ENCODE data around the gene AGRP.

GRCh38 chr16:67471758-67472384 is 11.5 kb downstream of the AGRP start:
- TF ChIP-seq CTCF (IDR thresholded peaks at IDR 0.05) (no peak), POLR2A (IDR thresholded peaks at IDR 0.05) (no peak)
